Vagina (tissue), 2 donors: Measurements from ENCODE around the gene MEF2A. TPM values are rescaled to one million over a fixed set of nuclear protein-coding genes. Genes with fewer than 3 reads are reported as not detected.

ENCODE experiments used
- DNase-seq, 2 donors: peaks; one replicate each; pipeline ENCODE4 v3.0.0-alpha.2; 2017; ENCODE audit errors: extremely low spot score in 2 of 2
- H3K27ac ChIP-seq: fragments of 200-600 bp; sonication (generic); one replicate; pipeline ENCODE4 v1.5.1; 2019
- H3K27me3 ChIP-seq: fragments of 200-600 bp; sonication (generic); one replicate; pipeline ENCODE4 v1.5.1; 2019
- H3K36me3 ChIP-seq, 2 donors: fragments of 200-600 bp; sonication (generic); one replicate each; pipeline ENCODE4 v1.5.1; 2017 to 2019
- H3K4me1 ChIP-seq: fragments of 200-600 bp; sonication (generic); one replicate; pipeline ENCODE4 v1.5.1; 2019
- H3K4me3 ChIP-seq, 2 donors: fragments of 200-600 bp; sonication (generic); 1 replicate in 1 of 2; 2 replicates in 1 of 2; pipeline ENCODE4 v1.5.1; 2016 to 2019
- H3K9me3 ChIP-seq: fragments of 200-600 bp; sonication (generic); one replicate; pipeline ENCODE4 v1.5.1; 2019
- CTCF ChIP-seq, 3 experiments: fragments of 450-650 bp in 2 of 3; fragments of 200-600 bp in 1 of 3; sonication (generic) in 1 of 3; IDR thresholded peaks; one replicate each; pipeline ENCODE4 v1.5.1; 2017 to 2019; ENCODE audit warnings: antibody characterized with exemption in 3 of 3, mild to moderate bottlenecking in 2 of 3, moderate library complexity in 2 of 3
- POLR2A ChIP-seq, 2 donors: fragments of 450-650 bp; IDR thresholded peaks; one replicate each; pipeline ENCODE4 v1.6.1; 2017; ENCODE audit warnings: antibody characterized with exemption in 2 of 2, mild to moderate bottlenecking in 2 of 2, moderate library complexity in 2 of 2
- POLR2AphosphoS5 ChIP-seq, 2 donors: sonication (generic); formaldehyde crosslinking; IDR thresholded peaks; one replicate each; pipeline ENCODE4 v1.9.0; 2017; ENCODE audit warnings: antibody characterized with exemption in 2 of 2, mild to moderate bottlenecking in 2 of 2, low read depth in 1 of 2; ENCODE audit not compliant: insufficient read depth in 1 of 2
- intact Hi-C: fragments of 100-400 bp; cut with DNase I; formaldehyde crosslinking; loops from one replicate; pipeline ENCODE4 v1.15.1; 2023
- total RNA-seq: library from RNA; depleted of rRNA; stranded (reverse); fragments of >200 nt; gene quantifications from one replicate; pipeline ENCODE4 v1.2.3, GENCODE V29; 2016

MEF2A gene
- total RNA-seq, 1 donor from 2014 or later = 51.3 TPM

GRCh38 chr15:99590913-99591646 is 25.3 kb downstream of the MEF2A start:
- no peak overlapping the region for H3K4me3 ChIP-seq
- H3K36me3 ChIP-seq = no peaks in the 10 kb centered on the region
- no peak overlapping the region for H3K27ac ChIP-seq
- TF ChIP-seq CTCF (IDR thresholded peaks at IDR 0.05) (no peak), POLR2A (IDR thresholded peaks at IDR 0.05) (no peak), POLR2AphosphoS5 (IDR thresholded peaks at IDR 0.05; ENCODE audit: insufficient read depth in 1 of 2, low read depth in 1 of 2) (no peak)
- H3K9me3 ChIP-seq = no peaks in the 10 kb centered on the region
- peaks cover 39% of the 10 kb centered on the region for H3K4me1 ChIP-seq
- intact Hi-C loops = no loop called here
- H3K27me3 ChIP-seq = no peaks in the 10 kb centered on the region
- no peak for DNase-seq

GRCh38 chr15:99592145-99592791 is 26.5 kb downstream of the MEF2A start:
- DNase-seq = no peak
- no peak for TF ChIP-seq CTCF (IDR thresholded peaks at IDR 0.05)
- no peak for TF ChIP-seq POLR2AphosphoS5 (IDR thresholded peaks at IDR 0.05; ENCODE audit: insufficient read depth in 1 of 2, low read depth in 1 of 2)
- no peak for TF ChIP-seq POLR2A (IDR thresholded peaks at IDR 0.05)
- no peaks in the 10 kb centered on the region for H3K9me3 ChIP-seq
- H3K4me3 ChIP-seq = no peak overlapping the region
- peaks cover 39% of the 10 kb centered on the region for H3K4me1 ChIP-seq
- H3K27me3 ChIP-seq = no peaks in the 10 kb centered on the region
- no peak overlapping the region for H3K27ac ChIP-seq
- intact Hi-C loops = no loop called here
- H3K36me3 ChIP-seq = no peaks in the 10 kb centered on the region

- H3K4me3 ChIP-seq = no peak overlapping the region
- H3K36me3 ChIP-seq = no peaks in the 10 kb centered on the region
- H3K4me1 ChIP-seq = peaks cover 39% of the 10 kb centered on the region
- no peak for DNase-seq
- no peaks in the 10 kb centered on the region for H3K9me3 ChIP-seq
- intact Hi-C loops = no loop called here
- H3K27ac ChIP-seq = no peak overlapping the region
- H3K27me3 ChIP-seq = no peaks in the 10 kb centered on the region
- TF ChIP-seq CTCF (IDR thresholded peaks at IDR 0.05) = no peak
- TF ChIP-seq POLR2AphosphoS5 (IDR thresholded peaks at IDR 0.05; ENCODE audit: insufficient read depth in 1 of 2, low read depth in 1 of 2) = no peak
- TF ChIP-seq POLR2A (IDR thresholded peaks at IDR 0.05) = no peak
Measured at GRCh38 chr15:99593070-99593469, 27.3 kb downstream of the MEF2A start.

GRCh38 chr15:99594916-99595315 is 29.1 kb downstream of the MEF2A start:
- H3K36me3 ChIP-seq = peaks cover 0 to 3% of the 10 kb centered on the region in 2 donors
- no peaks in the 10 kb centered on the region for H3K9me3 ChIP-seq
- H3K27ac ChIP-seq = no peak overlapping the region
- TF ChIP-seq CTCF (IDR thresholded peaks at IDR 0.05) (no peak), POLR2AphosphoS5 (IDR thresholded peaks at IDR 0.05; ENCODE audit: insufficient read depth in 1 of 2, low read depth in 1 of 2) (no peak), POLR2A (IDR thresholded peaks at IDR 0.05) (no peak)
- DNase-seq = no peak
- H3K4me3 ChIP-seq = no peak overlapping the region
- peaks cover 39% of the 10 kb centered on the region for H3K4me1 ChIP-seq
- intact Hi-C loops = no loop called here
- no peaks in the 10 kb centered on the region for H3K27me3 ChIP-seq

GRCh38 chr15:99598296-99598695 is 32.5 kb downstream of the MEF2A start:
- DNase-seq = no peak
- no peaks in the 10 kb centered on the region for H3K27me3 ChIP-seq
- no peaks in the 10 kb centered on the region for H3K9me3 ChIP-seq
- peaks cover 0 to 5% of the 10 kb centered on the region in 2 donors for H3K36me3 ChIP-seq
- intact Hi-C loops = no loop called here
- H3K27ac ChIP-seq = no peak overlapping the region
- TF ChIP-seq POLR2AphosphoS5 (IDR thresholded peaks at IDR 0.05; ENCODE audit: insufficient read depth in 1 of 2, low read depth in 1 of 2) = no peak
- TF ChIP-seq POLR2A (IDR thresholded peaks at IDR 0.05) = no peak
- no peak for TF ChIP-seq CTCF (IDR thresholded peaks at IDR 0.05)
- peaks cover 18% of the 10 kb centered on the region for H3K4me1 ChIP-seq
- no peak overlapping the region for H3K4me3 ChIP-seq
